ENCODE measurements around the gene NUPR1.

The NUPR1 gene

DNA sequence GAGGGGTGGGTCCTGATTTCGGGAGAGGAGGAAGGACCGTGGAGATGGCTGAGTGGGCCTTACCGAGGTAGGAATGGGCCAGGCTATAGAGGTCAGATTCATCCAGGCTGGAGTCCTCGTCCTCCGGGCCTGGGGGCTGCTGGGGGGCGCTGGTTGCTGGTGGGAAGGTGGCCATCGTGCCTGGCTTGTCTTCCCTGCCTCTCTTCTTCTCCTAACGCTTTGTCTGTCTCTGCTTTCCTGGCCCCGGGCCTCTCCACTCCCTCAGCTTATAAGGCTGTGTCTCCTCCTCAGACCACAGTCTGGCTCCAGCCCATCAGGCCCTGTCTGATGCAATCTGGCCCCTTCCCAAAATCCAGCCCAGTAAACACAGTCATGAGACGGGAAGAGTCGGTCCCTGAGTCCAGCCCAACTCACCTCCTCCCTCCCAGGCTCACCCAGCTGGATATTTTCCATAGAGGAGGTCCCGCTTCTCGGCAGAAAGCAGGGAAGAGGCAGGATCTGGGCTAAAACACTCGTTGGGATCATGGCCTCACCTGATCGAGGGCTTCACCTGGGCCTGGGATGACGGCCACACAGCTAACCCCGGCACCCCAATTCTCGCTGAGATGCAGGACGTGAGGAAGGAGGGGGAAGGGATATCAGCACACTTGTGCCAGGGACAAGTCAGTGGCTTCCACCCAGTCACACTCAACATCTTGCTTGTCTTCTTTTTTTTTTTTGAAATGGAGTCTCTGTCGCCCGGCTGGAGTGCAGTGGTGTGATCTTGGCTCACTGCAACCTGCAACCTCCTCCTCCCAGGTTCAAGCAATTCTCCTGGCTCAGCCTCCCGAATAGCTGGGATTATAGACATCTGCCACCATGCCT, at the start of gene NUPR1:
NUPR1 (minus strand) TSS at position 242 of the 864 bp plus-strand sequence; CDS start at position 175, 67 bp downstream.
- Histone ChIP-seq H3K9me3 (ENCODE audit: control insufficient read depth, low read depth, low read length) (no peaks in the 10 kb centered on the region), H3K4me3 (ENCODE audit: low read length) (no peak within 1 kb of the TSS), H3K27ac (ENCODE audit: low read length) (no peak within 1 kb of the TSS), H3K27me3 (ENCODE audit: control insufficient read depth, insufficient read depth, low read length) (no peaks in the 10 kb centered on the region), H3K4me1 (ENCODE audit: control insufficient read depth, low read depth, low read length) (no peaks in the 10 kb centered on the region), H3K9ac (ENCODE audit: low read length) (no peak within 1 kb of the TSS), H3K36me3 (ENCODE audit: control insufficient read depth, low read depth, low read length) (no peaks in the 10 kb centered on the region)

DNA sequence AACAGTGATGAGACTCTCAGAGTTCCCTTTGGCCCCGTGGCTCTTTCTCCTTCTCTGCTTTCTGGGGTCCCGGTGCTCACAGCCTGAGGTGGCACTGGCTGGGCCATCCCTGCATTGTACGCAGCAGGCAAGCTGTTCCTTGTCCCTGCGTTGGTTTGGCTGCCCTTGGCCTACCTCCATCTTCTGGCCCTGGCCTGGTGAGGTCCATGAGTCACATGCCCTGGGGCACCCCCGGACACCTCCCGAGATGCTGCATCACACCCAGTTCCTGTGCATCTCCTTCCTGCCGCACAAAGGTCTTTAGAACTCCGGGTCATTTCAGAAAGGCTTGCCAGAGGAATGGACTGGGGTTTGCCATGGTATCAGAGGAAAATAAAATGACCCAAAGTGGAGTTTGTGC, 48.6 kb upstream of the NUPR1 start:
- peaks cover 34% of the 10 kb centered on the region for H3K36me3 ChIP-seq (ENCODE audit: control insufficient read depth, low read depth, low read length)
- no peaks in the 10 kb centered on the region for H3K9me3 ChIP-seq (ENCODE audit: control insufficient read depth, low read depth, low read length)
- no peak overlapping the region for H3K9ac ChIP-seq (ENCODE audit: low read length)

GRCh38 chr16:28586466-28586865, 47.7 kb upstream of the NUPR1 start:
- Histone ChIP-seq H3K9me3 (ENCODE audit: control insufficient read depth, low read depth, low read length) (no peaks in the 10 kb centered on the region), H3K36me3 (ENCODE audit: control insufficient read depth, low read depth, low read length) (peaks cover 39% of the 10 kb centered on the region), H3K4me3 (ENCODE audit: low read length) (no peak overlapping the region), H3K4me1 (ENCODE audit: control insufficient read depth, low read depth, low read length) (no peaks in the 10 kb centered on the region), H3K27me3 (ENCODE audit: control insufficient read depth, insufficient read depth, low read length) (no peaks in the 10 kb centered on the region), H3K27ac (ENCODE audit: low read length) (no peak overlapping the region), H3K9ac (ENCODE audit: low read length) (no peak overlapping the region)

More for the DNA sequence above, 48.6 kb upstream of the NUPR1 start:
- Histone ChIP-seq H3K27ac (ENCODE audit: low read length) (no peak overlapping the region), H3K27me3 (ENCODE audit: control insufficient read depth, insufficient read depth, low read length) (no peaks in the 10 kb centered on the region), H3K4me1 (ENCODE audit: control insufficient read depth, low read depth, low read length) (no peaks in the 10 kb centered on the region), H3K4me3 (ENCODE audit: low read length) (no peak overlapping the region)

DNA sequence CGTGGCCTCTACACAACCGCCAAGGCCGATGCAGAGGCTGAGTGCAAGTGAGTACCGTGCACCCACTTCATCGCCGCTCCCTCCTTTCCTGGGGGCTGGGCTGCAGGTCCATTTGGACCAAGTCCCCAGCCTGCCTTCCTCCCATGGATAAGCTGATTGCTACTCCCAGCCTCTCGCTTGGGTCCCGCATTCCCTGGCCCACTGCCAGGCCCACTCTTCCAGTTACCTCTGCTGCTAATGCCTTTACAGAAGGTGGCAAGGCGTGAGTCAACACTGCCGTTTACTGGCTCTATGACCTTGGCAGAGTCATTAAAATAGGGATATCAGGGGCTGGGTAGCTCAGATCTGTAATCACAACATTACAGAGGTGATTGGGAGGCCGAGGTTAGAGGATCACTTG, 46.9 kb upstream of the NUPR1 start:
- Histone ChIP-seq H3K4me3 (ENCODE audit: low read length) (no peak overlapping the region), H3K36me3 (ENCODE audit: control insufficient read depth, low read depth, low read length) (peaks cover 40% of the 10 kb centered on the region), H3K4me1 (ENCODE audit: control insufficient read depth, low read depth, low read length) (no peaks in the 10 kb centered on the region), H3K27ac (ENCODE audit: low read length) (no peak overlapping the region), H3K9me3 (ENCODE audit: control insufficient read depth, low read depth, low read length) (no peaks in the 10 kb centered on the region), H3K9ac (ENCODE audit: low read length) (no peak overlapping the region), H3K27me3 (ENCODE audit: control insufficient read depth, insufficient read depth, low read length) (no peaks in the 10 kb centered on the region)

DNA sequence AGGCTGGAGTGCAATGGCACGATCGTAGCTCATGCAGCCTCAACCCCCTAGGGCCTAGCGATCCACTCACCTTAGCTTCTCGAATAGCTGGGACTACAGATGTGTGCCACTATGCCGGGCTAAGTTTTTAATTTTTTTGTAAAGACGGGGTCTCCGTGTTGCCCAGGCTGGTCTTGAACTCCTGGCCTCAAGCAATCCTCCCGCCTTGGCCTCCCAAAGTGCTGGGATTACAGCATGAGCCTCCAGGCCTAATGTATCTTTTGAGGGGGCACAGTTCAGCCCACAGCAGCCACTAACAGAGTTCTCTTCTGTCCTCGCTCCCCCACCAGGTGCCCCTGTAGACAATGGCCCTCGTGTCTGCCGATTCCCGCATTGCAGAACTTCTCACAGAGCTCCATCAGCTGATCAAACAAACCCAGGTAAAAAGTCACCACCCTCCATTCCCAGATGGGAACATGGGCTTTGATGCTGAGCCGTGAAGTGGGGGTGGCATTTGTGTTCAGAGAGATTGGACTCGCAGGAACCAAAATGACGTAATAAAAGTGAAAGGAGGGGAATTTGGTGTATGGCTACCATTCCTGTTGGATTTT, 42.0 kb upstream of the NUPR1 start:
- Histone ChIP-seq H3K9me3 (ENCODE audit: control insufficient read depth, low read depth, low read length) (no peaks in the 10 kb centered on the region), H3K36me3 (ENCODE audit: control insufficient read depth, low read depth, low read length) (peaks cover 24% of the 10 kb centered on the region), H3K27me3 (ENCODE audit: control insufficient read depth, insufficient read depth, low read length) (no peaks in the 10 kb centered on the region), H3K27ac (ENCODE audit: low read length) (no peak overlapping the region), H3K4me3 (ENCODE audit: low read length) (no peak overlapping the region), H3K4me1 (ENCODE audit: control insufficient read depth, low read depth, low read length) (no peaks in the 10 kb centered on the region), H3K9ac (ENCODE audit: low read length) (no peak overlapping the region)

GRCh38 chr16:28575446-28576109, 36.8 kb upstream of the NUPR1 start:
- Histone ChIP-seq H3K9me3 (ENCODE audit: control insufficient read depth, low read depth, low read length) (no peaks in the 10 kb centered on the region), H3K27me3 (ENCODE audit: control insufficient read depth, insufficient read depth, low read length) (no peaks in the 10 kb centered on the region), H3K4me1 (ENCODE audit: control insufficient read depth, low read depth, low read length) (peaks cover 17% of the 10 kb centered on the region), H3K9ac (ENCODE audit: low read length) (no peak overlapping the region), H3K4me3 (ENCODE audit: low read length) (no peak overlapping the region), H3K36me3 (ENCODE audit: control insufficient read depth, low read depth, low read length) (no peaks in the 10 kb centered on the region), H3K27ac (ENCODE audit: low read length) (no peak overlapping the region)

- no peak overlapping the region for H3K27ac ChIP-seq (ENCODE audit: low read length)
- H3K4me3 ChIP-seq (ENCODE audit: low read length) = no peak overlapping the region
- no peaks in the 10 kb centered on the region for H3K27me3 ChIP-seq (ENCODE audit: control insufficient read depth, insufficient read depth, low read length)
- H3K9me3 ChIP-seq (ENCODE audit: control insufficient read depth, low read depth, low read length) = no peaks in the 10 kb centered on the region
- H3K36me3 ChIP-seq (ENCODE audit: control insufficient read depth, low read depth, low read length) = no peaks in the 10 kb centered on the region
- H3K4me1 ChIP-seq (ENCODE audit: control insufficient read depth, low read depth, low read length) = peaks cover 17% of the 10 kb centered on the region
- H3K9ac ChIP-seq (ENCODE audit: low read length) = no peak overlapping the region
Observed at GRCh38 chr16:28574925-28575324, 36.2 kb upstream of the NUPR1 start.

DNA sequence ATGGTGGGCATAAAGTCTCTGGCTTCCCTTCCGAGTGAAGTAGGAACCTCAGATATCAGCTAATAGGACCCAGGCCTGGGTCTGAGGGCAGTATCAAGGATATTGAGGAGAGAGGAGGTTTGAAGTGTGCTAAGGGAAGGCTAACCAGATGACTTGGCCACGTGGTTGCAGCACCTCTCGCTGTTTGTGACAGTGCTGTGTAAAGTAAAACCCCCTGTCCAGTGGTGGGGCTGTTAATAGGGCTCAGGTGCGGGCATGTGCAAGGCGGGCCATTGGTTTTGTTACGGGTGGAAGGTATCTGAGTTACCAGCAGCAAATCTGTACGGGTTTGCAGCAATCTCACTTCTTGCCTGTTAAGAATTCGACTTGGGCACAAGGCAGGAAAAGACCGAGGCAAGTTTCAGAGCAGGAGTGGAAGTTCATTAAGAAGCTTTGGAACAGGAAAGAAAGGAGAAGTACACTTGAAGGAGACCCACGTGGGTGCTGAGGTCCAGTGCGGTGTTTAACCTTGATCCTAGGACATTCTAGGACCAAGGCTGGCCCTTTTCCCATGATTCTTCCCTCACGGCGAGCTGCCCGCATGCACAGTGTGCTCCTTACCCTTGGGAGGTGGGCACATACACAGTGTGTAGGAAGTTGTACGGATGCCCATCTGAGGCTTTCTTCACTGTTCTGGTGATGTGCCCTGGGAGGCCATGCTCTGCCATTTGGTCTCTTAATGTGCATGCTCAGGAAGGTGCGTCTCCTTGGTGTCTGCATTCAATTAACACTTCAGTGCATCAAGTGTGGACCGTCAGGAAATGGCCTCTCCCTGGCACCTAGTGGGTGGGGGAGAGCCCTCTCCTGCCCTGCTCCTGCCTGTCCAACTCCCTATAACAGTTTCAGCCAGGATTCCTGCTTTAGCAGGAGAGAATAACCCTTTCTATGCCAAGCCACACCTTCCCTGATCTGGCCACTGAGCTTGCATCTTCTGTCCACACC, 35.3 kb upstream of the NUPR1 start:
- Histone ChIP-seq H3K4me1 (ENCODE audit: control insufficient read depth, low read depth, low read length) (peaks cover 17% of the 10 kb centered on the region), H3K27me3 (ENCODE audit: control insufficient read depth, insufficient read depth, low read length) (no peaks in the 10 kb centered on the region), H3K36me3 (ENCODE audit: control insufficient read depth, low read depth, low read length) (no peaks in the 10 kb centered on the region), H3K9me3 (ENCODE audit: control insufficient read depth, low read depth, low read length) (no peaks in the 10 kb centered on the region), H3K9ac (ENCODE audit: low read length) (no peak overlapping the region), H3K27ac (ENCODE audit: low read length) (no peak overlapping the region), H3K4me3 (ENCODE audit: low read length) (no peak overlapping the region)

GRCh38 chr16:28572696-28573510, 34.1 kb upstream of the NUPR1 start:
- Histone ChIP-seq H3K27ac (ENCODE audit: low read length) (no peak overlapping the region), H3K4me3 (ENCODE audit: low read length) (no peak overlapping the region), H3K27me3 (ENCODE audit: control insufficient read depth, insufficient read depth, low read length) (no peaks in the 10 kb centered on the region), H3K9me3 (ENCODE audit: control insufficient read depth, low read depth, low read length) (no peaks in the 10 kb centered on the region), H3K4me1 (ENCODE audit: control insufficient read depth, low read depth, low read length) (peaks cover 17% of the 10 kb centered on the region), H3K9ac (ENCODE audit: low read length) (no peak overlapping the region), H3K36me3 (ENCODE audit: control insufficient read depth, low read depth, low read length) (no peaks in the 10 kb centered on the region)

- no peaks in the 10 kb centered on the region for H3K27me3 ChIP-seq (ENCODE audit: control insufficient read depth, insufficient read depth, low read length)
- peaks cover 17% of the 10 kb centered on the region for H3K4me1 ChIP-seq (ENCODE audit: control insufficient read depth, low read depth, low read length)
- peaks cover 6% of the 10 kb centered on the region for H3K9me3 ChIP-seq (ENCODE audit: control insufficient read depth, low read depth, low read length)
- H3K4me3 ChIP-seq (ENCODE audit: low read length) = no peak overlapping the region
- H3K9ac ChIP-seq (ENCODE audit: low read length) = no peak overlapping the region
- H3K36me3 ChIP-seq (ENCODE audit: control insufficient read depth, low read depth, low read length) = no peaks in the 10 kb centered on the region
- H3K27ac ChIP-seq (ENCODE audit: low read length) = no peak overlapping the region
Observed at GRCh38 chr16:28569968-28570752, 31.4 kb upstream of the NUPR1 start.
